ENCODE results near the gene HAUS8. TPM values are rescaled to one million over a fixed set of nuclear protein-coding genes. Genes with fewer than 3 reads are reported as not detected.

The HAUS8 gene
- total and polyA plus RNA-seq, 2 of the 13 experiments (the other 11 are each of a cell fraction or from before 2014, with no cell fraction given), result 7.8 to 17.5 TPM

DNA sequence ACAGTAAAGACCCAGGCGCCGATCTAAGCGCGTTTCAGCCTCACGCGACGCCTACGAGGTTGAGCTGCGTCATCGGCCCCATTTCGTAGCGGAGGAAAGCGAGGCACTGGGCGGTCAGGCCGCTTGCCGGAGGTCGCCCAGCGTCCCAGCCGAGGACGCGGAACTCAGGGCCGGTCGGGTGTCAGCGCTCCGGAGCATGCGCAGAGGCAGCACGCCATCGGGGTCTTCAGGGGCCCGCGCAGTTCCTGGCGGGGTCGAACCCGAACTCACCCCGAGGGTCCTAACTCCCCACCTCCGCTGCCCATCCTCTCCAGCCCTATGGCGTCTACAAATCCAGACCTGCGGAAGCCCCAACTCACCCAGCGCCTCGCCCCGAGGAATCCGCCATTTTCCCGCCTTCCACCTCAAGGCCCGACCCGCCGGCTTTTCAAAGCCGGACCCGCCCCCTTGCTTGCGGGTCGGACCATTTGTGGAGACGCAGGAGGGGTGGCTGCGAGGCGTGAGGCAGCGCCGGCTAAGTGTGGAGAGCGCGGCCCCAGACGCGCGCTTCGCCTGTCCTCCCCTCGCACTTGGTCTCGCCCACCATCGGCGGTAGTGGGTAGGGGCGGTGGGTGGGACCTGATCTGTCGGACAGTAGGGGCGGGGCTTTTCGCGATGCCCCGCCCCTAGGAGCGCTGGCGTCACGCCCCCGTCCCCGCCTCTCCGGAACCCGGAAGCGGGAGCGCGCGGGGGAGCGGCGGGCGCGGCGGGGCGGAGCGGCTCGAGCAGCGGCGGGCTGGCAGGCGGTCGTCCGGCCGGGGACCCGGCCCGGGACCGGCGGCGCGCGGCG lies at the start of gene HAUS8, which contains the start of gene MYO9B (continued):
- TF ChIP-seq, protein P1, sequence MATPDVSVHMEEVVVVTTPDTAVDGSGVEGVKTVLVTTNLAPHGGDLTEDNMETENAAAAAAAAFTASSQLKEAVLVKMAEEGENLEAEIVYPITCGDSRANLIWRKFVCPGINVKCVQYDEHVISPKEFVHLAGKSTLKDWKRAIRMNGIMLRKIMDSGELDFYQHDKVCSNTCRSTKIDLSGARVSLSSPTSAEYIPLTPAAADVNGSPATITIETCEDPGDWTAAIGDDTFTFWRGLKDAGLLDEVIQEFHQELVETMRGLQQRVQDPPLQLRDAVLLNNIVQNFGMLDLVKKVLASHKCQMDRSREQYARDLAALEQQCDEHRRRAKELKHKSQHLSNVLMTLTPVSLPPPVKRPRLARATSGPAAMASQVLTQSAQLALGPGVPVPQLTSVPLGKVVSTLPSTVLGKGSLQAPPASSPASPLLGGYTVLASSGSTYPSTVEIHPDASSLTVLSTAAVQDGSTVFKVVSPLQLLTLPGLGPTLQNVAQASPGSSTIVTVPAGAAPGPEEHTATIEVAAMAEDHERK (CRISPR knock-in tag; IDR thresholded peaks at IDR 0.05; ENCODE audit: low read depth), result peak; percentile 34; the same call in 1 of the 2 replicates
- peak; percentile 88; the same call in 1 of the 2 replicates for TF ChIP-seq HBP1 (CRISPR knock-in tag; IDR thresholded peaks at IDR 0.05; ENCODE audit: low read depth)
- TF ChIP-seq MNT (IDR thresholded peaks at IDR 0.05), result peak; percentile 59
- TF ChIP-seq CBX1 (IDR thresholded peaks at IDR 0.05; ENCODE audit: low read depth), result no peak
- TF ChIP-seq MEIS2 (CRISPR knock-in tag; IDR thresholded peaks at IDR 0.05), result peak; percentile 66; the same call in 1 of the 2 replicates
- peak; percentile 72 for TF ChIP-seq POLR2G (IDR thresholded peaks at IDR 0.05; ENCODE audit: low read depth, low read length)
- TF ChIP-seq TIGD3 (CRISPR knock-in tag; IDR thresholded peaks at IDR 0.05; ENCODE audit: borderline replicate concordance), result peak; percentile 76; the same call in 1 of the 2 replicates
- TF ChIP-seq, protein P2, sequence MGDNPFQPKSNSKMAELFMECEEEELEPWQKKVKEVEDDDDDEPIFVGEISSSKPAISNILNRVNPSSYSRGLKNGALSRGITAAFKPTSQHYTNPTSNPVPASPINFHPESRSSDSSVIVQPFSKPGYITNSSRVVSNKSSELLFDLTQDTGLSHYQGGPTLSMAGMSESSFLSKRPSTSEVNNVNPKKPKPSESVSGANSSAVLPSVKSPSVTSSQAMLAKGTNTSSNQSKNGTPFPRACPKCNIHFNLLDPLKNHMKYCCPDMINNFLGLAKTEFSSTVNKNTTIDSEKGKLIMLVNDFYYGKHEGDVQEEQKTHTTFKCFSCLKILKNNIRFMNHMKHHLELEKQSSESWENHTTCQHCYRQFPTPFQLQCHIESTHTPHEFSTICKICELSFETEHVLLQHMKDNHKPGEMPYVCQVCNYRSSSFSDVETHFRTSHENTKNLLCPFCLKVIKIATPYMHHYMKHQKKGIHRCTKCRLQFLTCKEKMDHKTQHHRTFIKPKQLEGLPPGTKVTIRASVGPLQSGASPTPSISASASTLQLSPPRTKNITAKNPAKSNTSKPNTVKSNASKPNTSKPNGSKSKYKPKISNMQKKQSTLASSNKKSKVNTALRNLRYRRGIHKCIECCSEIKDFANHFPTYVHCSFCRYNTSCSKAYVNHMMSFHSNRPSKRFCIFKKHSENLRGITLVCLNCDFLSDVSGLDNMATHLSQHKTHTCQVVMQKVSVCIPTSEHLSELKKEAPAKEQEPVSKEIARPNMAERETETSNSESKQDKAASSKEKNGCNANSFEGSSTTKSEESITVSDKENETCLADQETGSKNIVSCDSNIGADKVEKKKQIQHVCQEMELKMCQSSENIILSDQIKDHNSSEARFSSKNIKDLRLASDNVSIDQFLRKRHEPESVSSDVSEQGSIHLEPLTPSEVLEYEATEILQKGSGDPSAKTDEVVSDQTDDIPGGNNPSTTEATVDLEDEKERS (CRISPR knock-in tag; IDR thresholded peaks at IDR 0.05), result peak; percentile 57
- TF ChIP-seq, protein P3, sequence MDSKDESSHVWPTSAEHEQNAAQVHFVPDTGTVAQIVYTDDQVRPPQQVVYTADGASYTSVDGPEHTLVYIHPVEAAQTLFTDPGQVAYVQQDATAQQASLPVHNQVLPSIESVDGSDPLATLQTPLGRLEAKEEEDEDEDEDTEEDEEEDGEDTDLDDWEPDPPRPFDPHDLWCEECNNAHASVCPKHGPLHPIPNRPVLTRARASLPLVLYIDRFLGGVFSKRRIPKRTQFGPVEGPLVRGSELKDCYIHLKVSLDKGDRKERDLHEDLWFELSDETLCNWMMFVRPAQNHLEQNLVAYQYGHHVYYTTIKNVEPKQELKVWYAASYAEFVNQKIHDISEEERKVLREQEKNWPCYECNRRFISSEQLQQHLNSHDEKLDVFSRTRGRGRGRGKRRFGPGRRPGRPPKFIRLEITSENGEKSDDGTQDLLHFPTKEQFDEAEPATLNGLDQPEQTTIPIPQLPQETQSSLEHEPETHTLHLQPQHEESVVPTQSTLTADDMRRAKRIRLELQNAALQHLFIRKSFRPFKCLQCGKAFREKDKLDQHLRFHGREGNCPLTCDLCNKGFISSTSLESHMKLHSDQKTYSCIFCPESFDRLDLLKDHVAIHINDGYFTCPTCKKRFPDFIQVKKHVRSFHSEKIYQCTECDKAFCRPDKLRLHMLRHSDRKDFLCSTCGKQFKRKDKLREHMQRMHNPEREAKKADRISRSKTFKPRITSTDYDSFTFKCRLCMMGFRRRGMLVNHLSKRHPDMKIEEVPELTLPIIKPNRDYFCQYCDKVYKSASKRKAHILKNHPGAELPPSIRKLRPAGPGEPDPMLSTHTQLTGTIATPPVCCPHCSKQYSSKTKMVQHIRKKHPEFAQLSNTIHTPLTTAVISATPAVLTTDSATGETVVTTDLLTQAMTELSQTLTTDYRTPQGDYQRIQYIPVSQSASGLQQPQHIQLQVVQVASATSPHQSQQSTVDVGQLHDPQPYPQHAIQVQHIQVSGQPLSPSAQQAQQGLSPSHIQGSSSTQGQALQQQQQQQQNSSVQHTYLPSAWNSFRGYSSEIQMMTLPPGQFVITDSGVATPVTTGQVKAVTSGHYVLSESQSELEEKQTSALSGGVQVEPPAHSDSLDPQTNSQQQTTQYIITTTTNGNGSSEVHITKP (CRISPR knock-in tag; IDR thresholded peaks at IDR 0.05; ENCODE audit: low read depth), result peak; percentile 100
- TF ChIP-seq ELF4 (CRISPR knock-in tag; IDR thresholded peaks at IDR 0.05; ENCODE audit: borderline replicate concordance), result no peak; the same call in 1 of the 2 replicates
- TF ChIP-seq, protein P4, sequence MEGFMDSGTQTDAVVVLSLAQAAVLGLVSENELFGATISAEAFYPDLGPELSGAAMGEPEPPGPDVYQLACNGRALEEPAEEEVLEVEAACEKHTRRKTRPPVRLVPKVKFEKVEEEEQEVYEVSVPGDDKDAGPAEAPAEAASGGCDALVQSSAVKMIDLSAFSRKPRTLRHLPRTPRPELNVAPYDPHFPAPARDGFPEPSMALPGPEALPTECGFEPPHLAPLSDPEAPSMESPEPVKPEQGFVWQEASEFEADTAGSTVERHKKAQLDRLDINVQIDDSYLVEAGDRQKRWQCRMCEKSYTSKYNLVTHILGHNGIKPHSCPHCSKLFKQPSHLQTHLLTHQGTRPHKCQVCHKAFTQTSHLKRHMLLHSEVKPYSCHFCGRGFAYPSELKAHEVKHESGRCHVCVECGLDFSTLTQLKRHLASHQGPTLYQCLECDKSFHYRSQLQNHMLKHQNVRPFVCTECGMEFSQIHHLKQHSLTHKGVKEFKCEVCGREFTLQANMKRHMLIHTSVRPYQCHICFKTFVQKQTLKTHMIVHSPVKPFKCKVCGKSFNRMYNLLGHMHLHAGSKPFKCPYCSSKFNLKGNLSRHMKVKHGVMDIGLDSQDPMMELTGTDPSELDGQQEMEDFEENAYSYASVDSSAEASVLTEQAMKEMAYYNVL (CRISPR knock-in tag; IDR thresholded peaks at IDR 0.05; ENCODE audit: borderline replicate concordance), result no peak

Measured in HepG2 (cell line).